Measurements from ENCODE around the gene ZMYND11.
"Not testable (repeated sequence)": the region's sequence is repeated elsewhere in the genome, so short reads cannot be mapped to it uniquely, and the experiment has no call there.

Gene ZMYND11

DNA sequence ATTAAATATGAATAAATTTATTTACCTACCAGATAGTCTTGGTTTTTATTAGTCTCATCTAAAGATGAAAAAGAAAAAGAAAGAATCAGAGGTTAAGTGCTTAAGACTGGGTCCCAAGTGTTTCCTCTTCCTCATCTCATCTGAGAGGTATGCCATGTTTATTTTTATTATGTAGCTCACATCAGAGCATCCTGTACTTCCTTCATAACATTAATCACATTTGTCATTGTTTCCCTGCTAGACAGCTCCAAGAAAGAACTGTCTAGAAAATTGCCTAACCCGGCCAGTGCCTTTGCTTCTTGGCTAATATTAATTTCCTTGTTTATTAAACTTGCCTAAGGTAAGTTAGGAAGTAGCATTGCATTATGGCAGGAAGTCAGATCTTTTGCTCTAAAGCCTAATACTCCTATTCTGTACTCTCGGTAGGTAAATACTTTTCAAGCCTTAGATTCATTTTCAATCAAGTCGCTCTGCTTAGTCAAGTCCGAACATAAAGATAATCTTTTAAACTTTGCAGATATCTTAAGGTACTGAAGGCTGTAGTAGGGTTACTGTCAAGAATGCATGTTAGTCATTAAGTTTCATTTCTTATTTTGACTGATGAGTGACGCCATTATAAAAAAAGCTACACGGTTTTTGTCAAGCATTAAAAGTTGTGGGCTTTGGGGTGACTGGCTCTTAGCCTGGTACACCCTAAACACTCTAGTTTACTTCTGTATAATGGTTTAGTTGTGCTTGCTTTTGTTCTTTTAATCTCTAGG lies 47.4 kb downstream of the ZMYND11 start:
- TF ChIP-seq TARDBP (IDR thresholded peaks at IDR 0.05) (no peak), FOXM1 (IDR thresholded peaks at IDR 0.05; ENCODE audit: borderline replicate concordance) (no peak), BHLHE40 (IDR thresholded peaks at IDR 0.05; ENCODE audit: borderline replicate concordance) (no peak)
- TF ChIP-seq, protein P1, sequence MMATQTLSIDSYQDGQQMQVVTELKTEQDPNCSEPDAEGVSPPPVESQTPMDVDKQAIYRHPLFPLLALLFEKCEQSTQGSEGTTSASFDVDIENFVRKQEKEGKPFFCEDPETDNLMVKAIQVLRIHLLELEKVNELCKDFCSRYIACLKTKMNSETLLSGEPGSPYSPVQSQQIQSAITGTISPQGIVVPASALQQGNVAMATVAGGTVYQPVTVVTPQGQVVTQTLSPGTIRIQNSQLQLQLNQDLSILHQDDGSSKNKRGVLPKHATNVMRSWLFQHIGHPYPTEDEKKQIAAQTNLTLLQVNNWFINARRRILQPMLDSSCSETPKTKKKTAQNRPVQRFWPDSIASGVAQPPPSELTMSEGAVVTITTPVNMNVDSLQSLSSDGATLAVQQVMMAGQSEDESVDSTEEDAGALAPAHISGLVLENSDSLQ (IDR thresholded peaks at IDR 0.05) = no peak
- ChIA-PET CTCF (no interaction called here), POLR2A (no interaction called here)
- no peak for DNase-seq (ENCODE audit: extremely low spot score)

DNA sequence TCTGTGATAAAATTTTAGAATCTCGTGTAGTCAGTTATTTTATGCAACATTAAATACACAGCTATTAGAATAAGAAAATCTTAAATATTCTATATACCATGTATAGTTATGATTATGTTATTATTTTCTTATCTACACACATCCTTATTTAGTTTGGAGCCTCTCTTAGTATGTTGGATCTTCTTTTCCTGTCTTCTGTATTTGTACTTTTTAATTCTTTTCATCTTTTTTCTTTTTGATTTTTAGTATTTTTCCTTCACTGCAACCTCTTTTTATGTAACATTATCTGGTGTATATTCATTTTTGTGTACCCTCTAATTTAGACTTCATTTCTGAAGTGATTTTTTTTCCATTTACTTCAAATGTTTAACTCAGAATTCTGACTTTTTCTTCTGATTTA lies 48.9 kb downstream of the ZMYND11 start:
- ChIA-PET POLR2A (no interaction called here), CTCF (no interaction called here)
- no peak for DNase-seq (ENCODE audit: extremely low spot score)
- TF ChIP-seq ARNT (IDR thresholded peaks at IDR 0.05) (no peak), SP1 (IDR thresholded peaks at IDR 0.05) (no peak), NFRKB (IDR thresholded peaks at IDR 0.05) (no peak), LEF1 (IDR thresholded peaks at IDR 0.05; ENCODE audit: borderline replicate concordance) (no peak), L3MBTL2 (conservative IDR thresholded peaks at IDR 0.05) (no peak), HDGF (IDR thresholded peaks at IDR 0.05; ENCODE audit: borderline replicate concordance) (no peak), BHLHE40 (IDR thresholded peaks at IDR 0.05; ENCODE audit: borderline replicate concordance) (no peak), FOXM1 (IDR thresholded peaks at IDR 0.05; ENCODE audit: borderline replicate concordance) (no peak), SUZ12 (IDR thresholded peaks at IDR 0.05) (no peak), CTBP1 (IDR thresholded peaks at IDR 0.05; ENCODE audit: borderline replicate concordance) (no peak), ELF4 (IDR thresholded peaks at IDR 0.05) (no peak), TARDBP (IDR thresholded peaks at IDR 0.05) (no peak), FOXK2 (IDR thresholded peaks at IDR 0.05) (no peak), ZNF384 (IDR thresholded peaks at IDR 0.05) (no peak)
- TF ChIP-seq, protein P1 (IDR thresholded peaks at IDR 0.05) = no peak

GRCh38 chr10:184911-185310 lies 49.7 kb downstream of the ZMYND11 start:
- ChIA-PET CTCF (no interaction called here), POLR2A (no interaction called here)
- TF ChIP-seq FOXM1 (IDR thresholded peaks at IDR 0.05; ENCODE audit: borderline replicate concordance) (no peak), ZNF384 (IDR thresholded peaks at IDR 0.05) (no peak), FOXK2 (IDR thresholded peaks at IDR 0.05) (no peak), LEF1 (IDR thresholded peaks at IDR 0.05; ENCODE audit: borderline replicate concordance) (no peak), SP1 (IDR thresholded peaks at IDR 0.05) (no peak), ELF4 (IDR thresholded peaks at IDR 0.05) (no peak), BHLHE40 (IDR thresholded peaks at IDR 0.05; ENCODE audit: borderline replicate concordance) (no peak), SUZ12 (IDR thresholded peaks at IDR 0.05) (no peak), NFRKB (IDR thresholded peaks at IDR 0.05) (no peak), FOXA1 (IDR thresholded peaks at IDR 0.05) (no peak), TARDBP (IDR thresholded peaks at IDR 0.05) (no peak), HDGF (IDR thresholded peaks at IDR 0.05; ENCODE audit: borderline replicate concordance) (no peak), L3MBTL2 (conservative IDR thresholded peaks at IDR 0.05) (no peak), CTBP1 (IDR thresholded peaks at IDR 0.05; ENCODE audit: borderline replicate concordance) (no peak), ARNT (IDR thresholded peaks at IDR 0.05) (no peak)
- TF ChIP-seq, protein P1 (IDR thresholded peaks at IDR 0.05) = no peak
- no peak for DNase-seq (ENCODE audit: extremely low spot score)

- POLR2A ChIA-PET = not testable (repeated sequence)
These were observed 50.3 kb downstream of the ZMYND11 start for GRCh38 chr10:185571-185970.

GRCh38 chr10:186911-187310 lies 51.7 kb downstream of the ZMYND11 start:
- no peak for DNase-seq (ENCODE audit: extremely low spot score)
- ChIA-PET CTCF (no interaction called here), POLR2A (no interaction called here)
- TF ChIP-seq TARDBP (IDR thresholded peaks at IDR 0.05) (no peak), ARNT (IDR thresholded peaks at IDR 0.05) (no peak), NFRKB (IDR thresholded peaks at IDR 0.05) (no peak), FOXM1 (IDR thresholded peaks at IDR 0.05; ENCODE audit: borderline replicate concordance) (no peak), FOXK2 (IDR thresholded peaks at IDR 0.05) (no peak), CTBP1 (IDR thresholded peaks at IDR 0.05; ENCODE audit: borderline replicate concordance) (no peak), SP1 (IDR thresholded peaks at IDR 0.05) (no peak), HDGF (IDR thresholded peaks at IDR 0.05; ENCODE audit: borderline replicate concordance) (no peak)
- TF ChIP-seq, protein P1 (IDR thresholded peaks at IDR 0.05) = no peak

More at GRCh38 chr10:185571-185970, 50.3 kb downstream of the ZMYND11 start:
- CTCF ChIA-PET; DNase-seq (ENCODE audit: extremely low spot score): not testable (repeated sequence)

- CTCF ChIA-PET = no interaction called here
- POLR2A ChIA-PET = no interaction called here
- DNase-seq (ENCODE audit: extremely low spot score) = no peak
- TF ChIP-seq SP1 (IDR thresholded peaks at IDR 0.05) = no peak
- no peak for TF ChIP-seq LEF1 (IDR thresholded peaks at IDR 0.05; ENCODE audit: borderline replicate concordance)
- TF ChIP-seq, protein P1 (IDR thresholded peaks at IDR 0.05) = no peak
- TF ChIP-seq L3MBTL2 (conservative IDR thresholded peaks at IDR 0.05) = no peak
- TF ChIP-seq FOXA1 (IDR thresholded peaks at IDR 0.05) = no peak
- no peak for TF ChIP-seq CTBP1 (IDR thresholded peaks at IDR 0.05; ENCODE audit: borderline replicate concordance)
- TF ChIP-seq FOXK2 (IDR thresholded peaks at IDR 0.05) = no peak
- no peak for TF ChIP-seq ARNT (IDR thresholded peaks at IDR 0.05)
- no peak for TF ChIP-seq SUZ12 (IDR thresholded peaks at IDR 0.05)
These were observed 53.3 kb downstream of the ZMYND11 start for GRCh38 chr10:188546-188945.

Data from HEK293T (cell line).